HepG2 (cell line): ENCODE results near the gene CNRIP1. TPM values are rescaled to one million over a fixed set of nuclear protein-coding genes. Genes with fewer than 3 reads are reported as not detected.

Experiments used
- ADNP ChIP-seq: sonication (generic); formaldehyde crosslinking; IDR thresholded peaks from 2 replicates; pipeline ENCODE4 v1.4.0; 2020; ENCODE audit warnings: missing genetic modification reagents
- ASH2L ChIP-seq: fragments of 300-600, 200-600 bp; sonication (generic); IDR thresholded peaks from 2 replicates; pipeline ENCODE4 v1.7.0; 2017; ENCODE audit warnings: low read depth, mild to moderate bottlenecking, moderate library complexity, mixed read lengths, low read length; ENCODE audit not compliant: insufficient read length
- KLF11 ChIP-seq: IDR thresholded peaks from 2 replicates; pipeline ENCODE4 v1.6.1; 2016; ENCODE audit warnings: missing compliant biosample characterization
- MXD4 ChIP-seq: IDR thresholded peaks from 2 replicates; pipeline ENCODE4 v1.6.1; 2016; ENCODE audit warnings: mild to moderate bottlenecking, missing biosample characterization, missing genetic modification reagents
- MZF1 ChIP-seq: sonication (generic); formaldehyde crosslinking; IDR thresholded peaks from 2 replicates; pipeline ENCODE4 v1.8.1; 2023; ENCODE audit warnings: mild to moderate bottlenecking, missing genetic modification reagents, borderline replicate concordance
- NFE2 ChIP-seq: sonication (generic); formaldehyde crosslinking; IDR thresholded peaks from 2 replicates; pipeline ENCODE4 v1.4.0; 2020; ENCODE audit warnings: missing genetic modification reagents
- TCF12 ChIP-seq, 2 experiments: fragments of 450-650 bp in 1 of 2; sonication (generic) in 1 of 2; formaldehyde crosslinking in 1 of 2; IDR thresholded peaks; 2 replicates each; pipeline versions ENCODE4 v1.6.1 to v1.8.0; 2017 to 2022; ENCODE audit warnings: antibody characterized with exemption in 1 of 2, mild to moderate bottlenecking in 1 of 2, missing genetic modification reagents in 1 of 2, moderate library complexity in 1 of 2
- TCF7L2 ChIP-seq: IDR thresholded peaks from 2 replicates; pipeline ENCODE4 v1.6.1; 2011; ENCODE audit warnings: mild to moderate bottlenecking, low read depth, low read length, moderate library complexity
- ZFYVE20 ChIP-seq: sonication (generic); formaldehyde crosslinking; IDR thresholded peaks from 2 replicates; pipeline ENCODE4 v1.8.0; 2023; ENCODE audit warnings: low read depth, mild to moderate bottlenecking, moderate library complexity, missing genetic modification reagents, borderline replicate concordance
- ZNF484 ChIP-seq: sonication (generic); formaldehyde crosslinking; IDR thresholded peaks from 2 replicates; pipeline ENCODE4 v1.5.1; 2020; ENCODE audit warnings: mild to moderate bottlenecking, low read depth, missing genetic modification reagents, borderline replicate concordance
- ZNF546 ChIP-seq: sonication (generic); formaldehyde crosslinking; conservative IDR thresholded peaks from 2 replicates; pipeline ENCODE4 v1.8.1; 2023; ENCODE audit warnings: mild to moderate bottlenecking, missing genetic modification reagents
- ZNF570 ChIP-seq: sonication (generic); formaldehyde crosslinking; IDR thresholded peaks from 2 replicates; pipeline ENCODE4 v1.4.0; 2020; ENCODE audit warnings: mild to moderate bottlenecking, missing genetic modification reagents, borderline replicate concordance
- polyA plus RNA-seq, 8 experiments: library from polyadenylated mRNA; depleted of rRNA in 3 of 8; stranded (reverse) in 7 of 8; unstranded in 1 of 8; fragments of >200 nt; fragmentation: Illumina TruSeq in 4 of 8; extraction: Trizol in 4 of 8; gene quantifications; 2 replicates each; pipeline versions ENCODE4 v1.2.1 to v1.2.3, GENCODE V29; 2011 to 2016; ENCODE audit warnings: low read depth in 4 of 8, missing spikeins in 1 of 8, mixed read lengths in 1 of 8; ENCODE audit not compliant: insufficient read depth in 1 of 8
- total RNA-seq, 5 experiments: library from RNA; depleted of rRNA; stranded (reverse); fragments of >200 nt; fragmentation: Illumina TruSeq; extraction: Trizol; gene quantifications; 2 replicates each; pipeline ENCODE4 v1.2.3, GENCODE V29; 2016; ENCODE audit warnings: low read depth in 1 of 5
- TF ChIP-seq, protein P1 (sequence below), 2 experiments: sonication (generic) in 1 of 2; formaldehyde crosslinking in 1 of 2; IDR thresholded peaks; 2 replicates each; pipeline versions ENCODE4 v1.6.1 to v1.9.0; 2014 to 2022; ENCODE audit warnings: antibody characterized with exemption in 1 of 2, borderline replicate concordance in 1 of 2, inconsistent platforms in 1 of 2, low read depth in 1 of 2, missing genetic modification reagents in 1 of 2
- TF ChIP-seq, protein P2 (sequence below): sonication (generic); formaldehyde crosslinking; IDR thresholded peaks from 2 replicates; pipeline ENCODE4 v1.4.0; 2020; ENCODE audit warnings: mild to moderate bottlenecking, missing genetic modification reagents

Gene CNRIP1
- total and polyA plus RNA-seq, 2 of the 13 experiments (the other 11 are each of a cell fraction or from before 2014, with no cell fraction given): not detected

DNA sequence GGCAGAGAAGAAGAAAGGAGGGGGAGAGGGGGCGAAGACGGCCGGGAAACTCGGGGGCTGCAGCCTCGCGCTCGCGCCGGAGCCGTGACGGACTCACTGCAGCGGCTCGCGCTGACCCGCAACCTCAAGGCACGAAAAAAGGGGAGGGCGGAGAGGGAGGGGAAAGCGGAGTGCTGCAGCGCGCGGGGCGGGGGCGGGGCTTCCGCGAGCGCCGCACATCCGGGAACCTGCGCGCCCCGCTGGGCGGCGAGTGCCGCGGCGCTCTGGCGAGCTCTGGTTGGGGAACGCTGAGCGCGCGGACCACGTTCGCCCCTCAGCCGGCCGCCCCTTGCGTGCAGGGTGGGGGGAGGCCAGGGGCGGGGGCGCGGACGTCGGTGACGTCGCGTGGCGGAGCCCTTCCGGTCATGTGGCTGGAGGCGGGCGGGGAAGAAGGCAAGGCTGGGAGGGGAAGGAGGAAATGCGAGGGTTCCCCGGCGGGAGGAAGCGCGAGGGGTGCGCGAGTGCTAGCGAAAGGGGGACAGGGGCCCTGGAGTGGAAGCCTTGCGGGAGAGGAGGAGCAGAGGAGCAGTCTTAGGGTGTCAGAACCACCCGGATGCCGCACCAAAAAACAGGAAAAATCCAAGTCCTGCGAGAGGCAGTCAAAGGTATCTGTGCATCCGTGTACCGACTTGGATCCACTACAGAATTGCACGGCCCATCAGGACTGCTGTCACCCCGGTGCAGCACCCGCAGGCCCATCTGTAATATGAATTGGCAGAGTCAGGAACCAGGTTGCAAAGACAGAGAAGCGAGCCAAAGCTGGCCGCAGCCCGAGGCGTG lies 67.1 kb downstream of the CNRIP1 start, which contains the start of gene PPP3R1 (continued):
- TF ChIP-seq, protein P1, sequence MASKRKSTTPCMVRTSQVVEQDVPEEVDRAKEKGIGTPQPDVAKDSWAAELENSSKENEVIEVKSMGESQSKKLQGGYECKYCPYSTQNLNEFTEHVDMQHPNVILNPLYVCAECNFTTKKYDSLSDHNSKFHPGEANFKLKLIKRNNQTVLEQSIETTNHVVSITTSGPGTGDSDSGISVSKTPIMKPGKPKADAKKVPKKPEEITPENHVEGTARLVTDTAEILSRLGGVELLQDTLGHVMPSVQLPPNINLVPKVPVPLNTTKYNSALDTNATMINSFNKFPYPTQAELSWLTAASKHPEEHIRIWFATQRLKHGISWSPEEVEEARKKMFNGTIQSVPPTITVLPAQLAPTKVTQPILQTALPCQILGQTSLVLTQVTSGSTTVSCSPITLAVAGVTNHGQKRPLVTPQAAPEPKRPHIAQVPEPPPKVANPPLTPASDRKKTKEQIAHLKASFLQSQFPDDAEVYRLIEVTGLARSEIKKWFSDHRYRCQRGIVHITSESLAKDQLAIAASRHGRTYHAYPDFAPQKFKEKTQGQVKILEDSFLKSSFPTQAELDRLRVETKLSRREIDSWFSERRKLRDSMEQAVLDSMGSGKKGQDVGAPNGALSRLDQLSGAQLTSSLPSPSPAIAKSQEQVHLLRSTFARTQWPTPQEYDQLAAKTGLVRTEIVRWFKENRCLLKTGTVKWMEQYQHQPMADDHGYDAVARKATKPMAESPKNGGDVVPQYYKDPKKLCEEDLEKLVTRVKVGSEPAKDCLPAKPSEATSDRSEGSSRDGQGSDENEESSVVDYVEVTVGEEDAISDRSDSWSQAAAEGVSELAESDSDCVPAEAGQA (IDR thresholded peaks at IDR 0.05; ENCODE audit: low read depth): peak; percentile 81
- TF ChIP-seq, protein P1 (CRISPR knock-in tag; IDR thresholded peaks at IDR 0.05; ENCODE audit: borderline replicate concordance): peak; percentile 42; the same call in 1 of the 2 replicates
- TF ChIP-seq ASH2L (peak; percentile 67), ADNP (no peak), MXD4 (CRISPR knock-in tag) (0 out of 2 replicates have a peak, but pooled peaks have one; percentile 60), TCF12 (IDR thresholded peaks at IDR 0.05) (no peak), TCF12 (CRISPR knock-in tag; IDR thresholded peaks at IDR 0.05) (no peak), ZFYVE20 (CRISPR knock-in tag) (peak; percentile 78; the same call in 1 of the 2 replicates), KLF11 (CRISPR knock-in tag) (0 out of 2 replicates have a peak, but pooled peaks have one; percentile 11), TCF7L2 (no peak), ZNF546 (0 out of 2 replicates have a peak, but pooled peaks have one; percentile 59), MZF1 (CRISPR knock-in tag) (no peak), ZNF570 (CRISPR knock-in tag) (no peak), ZNF484 (CRISPR knock-in tag) (no peak), NFE2 (CRISPR knock-in tag) (0 out of 2 replicates have a peak, but pooled peaks have one; percentile 11)
- TF ChIP-seq, protein P2, sequence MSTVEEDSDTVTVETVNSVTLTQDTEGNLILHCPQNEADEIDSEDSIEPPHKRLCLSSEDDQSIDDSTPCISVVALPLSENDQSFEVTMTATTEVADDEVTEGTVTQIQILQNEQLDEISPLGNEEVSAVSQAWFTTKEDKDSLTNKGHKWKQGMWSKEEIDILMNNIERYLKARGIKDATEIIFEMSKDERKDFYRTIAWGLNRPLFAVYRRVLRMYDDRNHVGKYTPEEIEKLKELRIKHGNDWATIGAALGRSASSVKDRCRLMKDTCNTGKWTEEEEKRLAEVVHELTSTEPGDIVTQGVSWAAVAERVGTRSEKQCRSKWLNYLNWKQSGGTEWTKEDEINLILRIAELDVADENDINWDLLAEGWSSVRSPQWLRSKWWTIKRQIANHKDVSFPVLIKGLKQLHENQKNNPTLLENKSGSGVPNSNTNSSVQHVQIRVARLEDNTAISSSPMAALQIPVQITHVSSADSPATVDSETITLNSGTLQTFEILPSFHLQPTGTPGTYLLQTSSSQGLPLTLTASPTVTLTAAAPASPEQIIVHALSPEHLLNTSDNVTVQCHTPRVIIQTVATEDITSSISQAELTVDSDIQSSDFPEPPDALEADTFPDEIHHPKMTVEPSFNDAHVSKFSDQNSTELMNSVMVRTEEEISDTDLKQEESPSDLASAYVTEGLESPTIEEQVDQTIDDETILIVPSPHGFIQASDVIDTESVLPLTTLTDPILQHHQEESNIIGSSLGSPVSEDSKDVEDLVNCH (CRISPR knock-in tag): peak; percentile 96; the same call in 1 of the 2 replicates
